GM23338 (cell line): ENCODE data around the gene PAM16. TPM values are rescaled to one million over a fixed set of nuclear protein-coding genes. Genes with fewer than 3 reads are reported as not detected.

Source experiments
- ATAC-seq: fragments of 200-7000 bp; cut with Tn5 transposase; 3 replicates; pipeline ENCODE4 v1.9.1; 2020
- DNase-seq: peaks from one replicate; pipeline ENCODE4 v3.0.0-alpha.2; 2015; ENCODE audit warnings: low spot score
- H2AFZ ChIP-seq: fragments of 200-600 bp; sonication (generic); 2 replicates; pipeline ENCODE4 v1.8.0; 2016; ENCODE audit warnings: antibody characterized with exemption, mild to moderate bottlenecking, moderate library complexity
- H3F3A ChIP-seq: fragments of 200-600 bp; sonication (generic); replicated peaks from 2 replicates; pipeline ENCODE4 v1.8.0; 2017; ENCODE audit warnings: antibody characterized with exemption, mixed run types, low read depth
- H3K27ac ChIP-seq: fragments of 200-600 bp; sonication (generic); 2 replicates; pipeline ENCODE4 v1.6.1; 2016; ENCODE audit warnings: low read depth
- H3K27me3 ChIP-seq: fragments of 200-600 bp; sonication (generic); 2 replicates; pipeline ENCODE4 v1.8.0; 2016; ENCODE audit warnings: mild to moderate bottlenecking, mixed run types, moderate library complexity; ENCODE audit not compliant: insufficient read depth
- H3K36me3 ChIP-seq: fragments of 200-600 bp; sonication (generic); 2 replicates; pipeline ENCODE4 v1.8.0; 2016; ENCODE audit warnings: mild to moderate bottlenecking; ENCODE audit not compliant: insufficient read depth
- H3K4me1 ChIP-seq: fragments of 200-600 bp; sonication (generic); 2 replicates; pipeline ENCODE4 v1.8.0; 2016; ENCODE audit warnings: mild to moderate bottlenecking, moderate library complexity; ENCODE audit not compliant: insufficient read depth
- H3K4me2 ChIP-seq: fragments of 200-600 bp; sonication (generic); 2 replicates; pipeline ENCODE4 v1.7.1; 2017; ENCODE audit warnings: mixed run types
- H3K4me3 ChIP-seq: fragments of 200-600 bp; sonication (generic); 2 replicates; pipeline ENCODE4 v1.6.1; 2016; ENCODE audit warnings: mixed run types
- H3K79me2 ChIP-seq: fragments of 200-600 bp; sonication (generic); replicated peaks from 2 replicates; pipeline ENCODE4 v1.8.0; 2017; ENCODE audit warnings: mild to moderate bottlenecking; ENCODE audit not compliant: insufficient read depth
- H3K9me2 ChIP-seq: fragments of 200-600 bp; sonication (generic); 2 replicates; pipeline ENCODE4 v1.8.0; 2017; ENCODE audit not compliant: insufficient read depth
- H4K20me1 ChIP-seq: fragments of 200-600 bp; sonication (generic); replicated peaks from 2 replicates; pipeline ENCODE4 v1.8.0; 2017; ENCODE audit warnings: mild to moderate bottlenecking; ENCODE audit not compliant: insufficient read depth
- H3K27ac Mint-ChIP-seq: 2 replicates; pipeline ENCODE4 v1.8.0; 2020; ENCODE audit warnings: inconsistent platforms, mild to moderate bottlenecking, moderate library complexity, mixed read lengths
- H3K27me3 Mint-ChIP-seq: 3 replicates; pipeline ENCODE4 v1.8.0; 2022; ENCODE audit warnings: low read depth, mild to moderate bottlenecking, moderate library complexity, mixed read lengths, inconsistent platforms; ENCODE audit not compliant: insufficient read depth, poor library complexity
- H3K36me3 Mint-ChIP-seq: 3 replicates; pipeline ENCODE4 v1.8.0; 2021; ENCODE audit warnings: low read depth, mild to moderate bottlenecking, inconsistent platforms, moderate library complexity, mixed read lengths
- H3K4me1 Mint-ChIP-seq: 3 replicates; pipeline ENCODE4 v1.8.0; 2020; ENCODE audit warnings: mild to moderate bottlenecking, inconsistent platforms, mixed read lengths
- H3K4me3 Mint-ChIP-seq: 3 replicates; pipeline ENCODE4 v1.8.0; 2021; ENCODE audit warnings: moderate library complexity, mild to moderate bottlenecking, inconsistent platforms, mixed read lengths
- H3K9me3 Mint-ChIP-seq: 3 replicates; pipeline ENCODE4 v1.8.0; 2020; ENCODE audit warnings: moderate library complexity, mild to moderate bottlenecking, inconsistent platforms, mixed read lengths
- CREB1 ChIP-seq: fragments of 250-450 bp; sonication (Bioruptor Pico); IDR thresholded peaks from 2 replicates; pipeline ENCODE4 v1.5.0; 2020; ENCODE audit warnings: low read depth, mild to moderate bottlenecking, moderate library complexity
- CTCF ChIP-seq, 2 experiments: fragments of 200-600 bp in 1 of 2; sonication (generic) in 1 of 2; conservative IDR thresholded peaks; 2 replicates each; pipeline versions ENCODE4 v1.5.1 to v1.6.1; 2016 to 2017; ENCODE audit warnings: antibody characterized with exemption in 2 of 2, low read depth in 2 of 2, mild to moderate bottlenecking in 2 of 2, moderate library complexity in 1 of 2
- ETS1 ChIP-seq: IDR thresholded peaks from 2 replicates; pipeline ENCODE4 v1.6.1; 2016; ENCODE audit warnings: antibody characterized with exemption
- EZH2 ChIP-seq: fragments of 200-600 bp; sonication (generic); IDR thresholded peaks from one replicate; pipeline ENCODE4 v1.8.0; 2017; ENCODE audit warnings: antibody characterized with exemption, mild to moderate bottlenecking, low read depth; ENCODE audit not compliant: unreplicated experiment
- EZH2phosphoT487 ChIP-seq: fragments of 200-600 bp; sonication (generic); IDR thresholded peaks from one replicate; pipeline ENCODE4 v1.8.1; 2018; ENCODE audit warnings: antibody characterized with exemption; ENCODE audit not compliant: unreplicated experiment
- JUNB ChIP-seq: IDR thresholded peaks from one replicate; pipeline ENCODE4 v1.6.1; 2016; ENCODE audit warnings: antibody characterized with exemption; ENCODE audit not compliant: unreplicated experiment
- NANOG ChIP-seq: IDR thresholded peaks from 2 replicates; pipeline ENCODE4 v1.6.1; 2016; ENCODE audit warnings: antibody characterized with exemption, borderline replicate concordance
- POLR2AphosphoS5 ChIP-seq: IDR thresholded peaks from 2 replicates; pipeline ENCODE4 v1.6.1; 2016; ENCODE audit warnings: antibody characterized with exemption, low read depth
- REST ChIP-seq: IDR thresholded peaks from one replicate; pipeline ENCODE4 v1.6.1; 2018; ENCODE audit warnings: antibody characterized with exemption; ENCODE audit not compliant: unreplicated experiment
- STAT1 ChIP-seq: IDR thresholded peaks from one replicate; pipeline ENCODE4 v1.6.1; 2016; ENCODE audit warnings: antibody characterized with exemption; ENCODE audit not compliant: unreplicated experiment
- ZNF114 ChIP-seq: fragments of 250-450 bp; sonication (Bioruptor Pico); IDR thresholded peaks from 2 replicates; pipeline ENCODE4 v1.5.0; 2020; ENCODE audit warnings: mild to moderate bottlenecking, moderate library complexity
- ZNF331 ChIP-seq: fragments of 250-450 bp; sonication (Bioruptor Pico); IDR thresholded peaks from 2 replicates; pipeline ENCODE4 v1.5.0; 2020; ENCODE audit warnings: low read depth, mild to moderate bottlenecking, moderate library complexity
- ZNF462 ChIP-seq: fragments of 250-450 bp; sonication (Bioruptor Pico); IDR thresholded peaks from 2 replicates; pipeline ENCODE4 v1.5.0; 2020; ENCODE audit warnings: mild to moderate bottlenecking, moderate library complexity
- polyA plus RNA-seq: library from polyadenylated mRNA; unstranded; fragments of >200 nt; fragmentation: Nextera tagmentation; extraction: Ambion mirVana; gene quantifications from 2 replicates; pipeline ENCODE4 v1.2.1, GENCODE V29; 2016
- total RNA-seq: library from RNA; depleted of rRNA; stranded (reverse); fragments of >200 nt; shearing (Covaris generic); gene quantifications from 2 replicates; pipeline ENCODE4 v1.2.3, GENCODE V29; 2014

Gene PAM16
- total and polyA plus RNA-seq, 2 experiments from 2014 or later: 84.1 to 283 TPM

DNA sequence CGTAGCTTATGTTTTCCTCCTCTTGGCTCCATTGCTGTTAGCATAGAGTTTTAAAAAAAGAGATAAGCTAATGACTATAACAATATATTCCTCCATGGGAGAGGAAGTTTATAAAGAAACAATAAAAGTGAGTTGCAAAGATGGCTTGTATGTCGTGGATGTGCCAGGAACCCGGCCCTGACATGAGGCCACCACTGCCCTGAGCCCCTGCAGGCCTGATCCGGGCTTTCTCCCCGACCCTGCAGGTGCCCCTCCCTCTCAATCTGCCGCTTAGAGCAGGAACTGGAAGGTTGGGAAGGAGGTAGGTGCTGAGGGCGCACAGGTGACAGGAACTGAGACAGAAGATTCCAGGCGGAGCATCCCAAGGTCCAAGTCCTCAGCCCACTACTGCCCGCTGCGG lies 11.7 kb downstream of the PAM16 start:
- Histone ChIP-seq H3K4me1 (no peaks in the 10 kb centered on the region), H3K4me2 (no peak overlapping the region), H2AFZ (no peak overlapping the region), H3F3A (peaks cover 27% of the 10 kb centered on the region; the same call in 1 of the 2 replicates), H3K27ac (peak overlapping the region; percentile 66; the same call in 1 of the 2 replicates), H3K9me2 (no peaks in the 10 kb centered on the region), H3K79me2 (peaks cover 22% of the 10 kb centered on the region), H3K4me3 (no peak overlapping the region), H4K20me1 (peaks cover 25% of the 10 kb centered on the region), H3K27me3 (no peaks in the 10 kb centered on the region), H3K36me3 (no peaks in the 10 kb centered on the region; the same call in 1 of the 2 replicates)
- peaks cover 27% of the 10 kb centered on the region for H3K27me3 Mint-ChIP-seq
- no peak overlapping the region; the same call in 2 of the 3 replicates for H3K4me3 Mint-ChIP-seq
- DNase-seq (no peak), ATAC-seq (0 out of 3 replicates have a peak, but pooled peaks have one; percentile 7)
- H3K36me3 Mint-ChIP-seq: peaks cover 25% of the 10 kb centered on the region
- H3K9me3 Mint-ChIP-seq: peaks cover 8% of the 10 kb centered on the region
- TF ChIP-seq NANOG (no peak), JUNB (no peak), ZNF114 (CRISPR knock-in tag) (no peak), CREB1 (CRISPR knock-in tag) (no peak), POLR2AphosphoS5 (no peak; the same call in 1 of the 2 replicates), REST (no peak), CTCF (conservative IDR thresholded peaks at IDR 0.05; ENCODE audit: low read depth in 2 of 2) (no peak), STAT1 (no peak), ZNF331 (CRISPR knock-in tag) (no peak), EZH2 (no peak), EZH2phosphoT487 (no peak), ZNF462 (no peak), ETS1 (no peak)
- H3K27ac Mint-ChIP-seq: no peak overlapping the region
- peaks cover 2% of the 10 kb centered on the region; the same call in 1 of the 3 replicates for H3K4me1 Mint-ChIP-seq
